ENCODE measurements around the gene POU3F2.

The POU3F2 gene

DNA sequence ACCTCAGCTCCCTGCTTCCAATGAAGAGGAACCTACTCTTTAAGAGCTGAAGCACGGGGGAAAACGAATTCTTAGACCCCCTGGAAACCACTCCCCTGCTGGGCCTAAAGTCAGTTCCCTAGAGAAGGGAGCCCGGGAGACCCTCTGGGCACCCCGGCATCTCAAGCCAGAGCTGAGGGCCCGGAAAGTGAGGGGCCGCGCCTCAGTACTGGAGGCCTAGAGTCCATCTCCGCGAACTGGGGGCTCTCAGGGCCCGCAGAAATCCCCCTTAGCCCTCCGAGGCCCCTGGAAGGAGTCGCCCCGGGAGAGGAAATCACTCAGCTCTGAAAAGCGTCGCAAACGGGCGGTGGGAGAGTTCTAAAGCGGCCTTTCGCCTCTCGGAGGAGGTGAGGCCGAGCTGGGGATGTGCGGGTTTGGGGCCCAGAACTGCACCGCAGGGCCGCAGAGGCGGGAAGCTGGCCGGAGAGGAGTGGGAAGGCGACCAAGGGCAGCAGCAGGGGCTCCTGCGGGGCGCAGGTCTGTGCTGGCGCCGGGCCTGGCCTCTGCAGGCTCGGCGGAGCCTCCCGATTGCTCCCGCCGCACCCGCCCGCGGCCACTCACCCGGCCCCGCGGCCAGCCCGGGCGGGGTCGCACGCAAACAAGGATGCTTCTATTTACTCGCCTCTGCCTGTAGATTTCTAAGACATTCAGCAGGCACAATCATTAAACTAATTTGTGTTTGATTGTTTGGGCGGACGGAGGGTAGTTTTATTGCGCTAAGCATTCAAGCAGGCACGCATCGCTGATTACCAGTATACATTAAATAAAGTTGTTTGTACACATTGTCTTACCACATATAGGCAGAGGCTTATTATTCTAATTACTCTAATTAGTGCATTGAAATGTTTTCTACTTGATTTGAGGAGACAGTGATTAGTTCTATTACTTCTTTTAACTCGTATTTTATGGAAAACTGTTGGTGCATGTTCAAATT lies 9.2 kb downstream of the POU3F2 start:
- no peaks in the 10 kb centered on the region for H3K4me1 ChIP-seq (ENCODE audit: low read length)
- TF ChIP-seq EZH2 (optimal IDR thresholded peaks at IDR 0.05; ENCODE audit: low read depth, low read length) (no peak), EZH2phosphoT487 (IDR thresholded peaks at IDR 0.05; ENCODE audit: low read length) (no peak)
- H3K36me3 ChIP-seq (replicated peaks; ENCODE audit: insufficient read depth, low read length), result no peaks in the 10 kb centered on the region
- no peaks in the 10 kb centered on the region for H3K9me3 ChIP-seq (replicated peaks; ENCODE audit: insufficient read depth, low read length)
- no peaks in the 10 kb centered on the region for H3K27me3 ChIP-seq (replicated peaks; ENCODE audit: insufficient read depth, low read length)
- H3K27ac ChIP-seq (ENCODE audit: low read length), result no peak overlapping the region
- DNase-seq, result no peak
- no peak overlapping the region for H3K4me3 ChIP-seq (ENCODE audit: low read length)
- no peak overlapping the region for H2AFZ ChIP-seq (ENCODE audit: low read length)
- no peak overlapping the region for H3K4me2 ChIP-seq (ENCODE audit: low read depth, low read length)
- H3K79me2 ChIP-seq (ENCODE audit: low read length), result no peaks in the 10 kb centered on the region
- H3K9ac ChIP-seq (ENCODE audit: low read length), result no peak overlapping the region
- H3K9me2 ChIP-seq (replicated peaks; ENCODE audit: insufficient read depth, low read length), result no peaks in the 10 kb centered on the region
- no peaks in the 10 kb centered on the region for H4K20me1 ChIP-seq (ENCODE audit: insufficient read depth, low read length)
- H3F3A ChIP-seq (ENCODE audit: insufficient read depth, low read length), result no peaks in the 10 kb centered on the region

DNA sequence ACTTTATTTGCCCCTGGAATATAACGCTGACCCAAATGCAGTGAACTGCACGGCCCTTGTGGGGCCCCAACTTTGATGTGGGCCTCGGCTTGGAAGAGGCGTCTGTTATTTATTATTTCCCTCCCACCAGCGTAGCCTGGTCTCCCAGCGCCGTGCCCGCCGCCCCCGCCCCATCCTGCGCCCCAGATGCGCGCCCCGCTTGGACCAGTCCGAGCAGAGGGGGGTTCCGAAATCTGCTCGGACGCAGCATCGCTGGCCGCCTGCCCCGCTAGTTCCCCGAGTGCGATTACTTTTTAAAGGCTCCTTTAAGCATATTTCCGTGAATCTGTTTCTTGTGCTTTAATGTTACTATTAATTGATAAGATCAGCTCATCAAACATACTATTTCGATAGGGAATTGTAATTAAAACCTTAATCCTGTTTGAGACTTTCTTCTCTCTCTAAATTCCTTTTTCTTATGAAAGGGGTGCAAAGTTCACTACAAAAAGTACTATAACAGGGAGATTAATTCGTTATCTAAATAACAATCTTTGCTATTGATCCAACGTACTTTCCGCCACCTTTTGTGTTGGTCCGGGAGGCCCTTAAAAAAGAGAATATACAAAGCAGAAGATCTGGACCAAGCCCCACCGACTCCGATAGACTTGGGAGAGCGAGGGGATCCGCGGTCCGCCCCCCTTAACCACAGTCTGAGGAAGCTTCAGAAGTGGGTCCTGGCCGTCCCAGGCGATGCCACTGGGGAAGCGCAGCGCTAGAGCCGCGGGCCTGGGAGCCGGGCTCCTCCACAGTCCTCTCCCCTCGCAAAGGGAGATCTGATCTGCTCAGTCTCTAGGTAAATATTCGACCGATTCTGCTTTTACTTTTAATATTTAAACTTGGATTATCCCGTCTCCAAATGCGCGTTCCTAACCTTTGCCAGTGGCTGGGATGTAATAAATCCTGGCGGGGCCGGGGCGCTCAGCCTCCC lies 10.2 kb downstream of the POU3F2 start:
- peak overlapping the region; percentile 90 for H3K4me2 ChIP-seq (ENCODE audit: low read depth, low read length)
- DNase-seq, result no peak
- no peaks in the 10 kb centered on the region for H3K4me1 ChIP-seq (ENCODE audit: low read length)
- no peaks in the 10 kb centered on the region for H4K20me1 ChIP-seq (ENCODE audit: insufficient read depth, low read length)
- no peaks in the 10 kb centered on the region for H3F3A ChIP-seq (ENCODE audit: insufficient read depth, low read length)
- H3K9ac ChIP-seq (ENCODE audit: low read length), result no peak overlapping the region
- H3K79me2 ChIP-seq (ENCODE audit: low read length), result no peaks in the 10 kb centered on the region
- H3K9me2 ChIP-seq (replicated peaks; ENCODE audit: insufficient read depth, low read length), result no peaks in the 10 kb centered on the region
- TF ChIP-seq EZH2 (optimal IDR thresholded peaks at IDR 0.05; ENCODE audit: low read depth, low read length), result no peak
- TF ChIP-seq EZH2phosphoT487 (IDR thresholded peaks at IDR 0.05; ENCODE audit: low read length), result no peak
- TF ChIP-seq, protein P1, sequence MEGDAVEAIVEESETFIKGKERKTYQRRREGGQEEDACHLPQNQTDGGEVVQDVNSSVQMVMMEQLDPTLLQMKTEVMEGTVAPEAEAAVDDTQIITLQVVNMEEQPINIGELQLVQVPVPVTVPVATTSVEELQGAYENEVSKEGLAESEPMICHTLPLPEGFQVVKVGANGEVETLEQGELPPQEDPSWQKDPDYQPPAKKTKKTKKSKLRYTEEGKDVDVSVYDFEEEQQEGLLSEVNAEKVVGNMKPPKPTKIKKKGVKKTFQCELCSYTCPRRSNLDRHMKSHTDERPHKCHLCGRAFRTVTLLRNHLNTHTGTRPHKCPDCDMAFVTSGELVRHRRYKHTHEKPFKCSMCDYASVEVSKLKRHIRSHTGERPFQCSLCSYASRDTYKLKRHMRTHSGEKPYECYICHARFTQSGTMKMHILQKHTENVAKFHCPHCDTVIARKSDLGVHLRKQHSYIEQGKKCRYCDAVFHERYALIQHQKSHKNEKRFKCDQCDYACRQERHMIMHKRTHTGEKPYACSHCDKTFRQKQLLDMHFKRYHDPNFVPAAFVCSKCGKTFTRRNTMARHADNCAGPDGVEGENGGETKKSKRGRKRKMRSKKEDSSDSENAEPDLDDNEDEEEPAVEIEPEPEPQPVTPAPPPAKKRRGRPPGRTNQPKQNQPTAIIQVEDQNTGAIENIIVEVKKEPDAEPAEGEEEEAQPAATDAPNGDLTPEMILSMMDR (IDR thresholded peaks at IDR 0.05; ENCODE audit: low read length), result no peak
- H3K27ac ChIP-seq (ENCODE audit: low read length), result no peak overlapping the region
- no peaks in the 10 kb centered on the region for H3K36me3 ChIP-seq (replicated peaks; ENCODE audit: insufficient read depth, low read length)
- peak overlapping the region; percentile 52 for H3K4me3 ChIP-seq (ENCODE audit: low read length)
- no peaks in the 10 kb centered on the region for H3K27me3 ChIP-seq (replicated peaks; ENCODE audit: insufficient read depth, low read length)
- H2AFZ ChIP-seq (ENCODE audit: low read length), result no peak overlapping the region
- no peaks in the 10 kb centered on the region for H3K9me3 ChIP-seq (replicated peaks; ENCODE audit: insufficient read depth, low read length)

DNA sequence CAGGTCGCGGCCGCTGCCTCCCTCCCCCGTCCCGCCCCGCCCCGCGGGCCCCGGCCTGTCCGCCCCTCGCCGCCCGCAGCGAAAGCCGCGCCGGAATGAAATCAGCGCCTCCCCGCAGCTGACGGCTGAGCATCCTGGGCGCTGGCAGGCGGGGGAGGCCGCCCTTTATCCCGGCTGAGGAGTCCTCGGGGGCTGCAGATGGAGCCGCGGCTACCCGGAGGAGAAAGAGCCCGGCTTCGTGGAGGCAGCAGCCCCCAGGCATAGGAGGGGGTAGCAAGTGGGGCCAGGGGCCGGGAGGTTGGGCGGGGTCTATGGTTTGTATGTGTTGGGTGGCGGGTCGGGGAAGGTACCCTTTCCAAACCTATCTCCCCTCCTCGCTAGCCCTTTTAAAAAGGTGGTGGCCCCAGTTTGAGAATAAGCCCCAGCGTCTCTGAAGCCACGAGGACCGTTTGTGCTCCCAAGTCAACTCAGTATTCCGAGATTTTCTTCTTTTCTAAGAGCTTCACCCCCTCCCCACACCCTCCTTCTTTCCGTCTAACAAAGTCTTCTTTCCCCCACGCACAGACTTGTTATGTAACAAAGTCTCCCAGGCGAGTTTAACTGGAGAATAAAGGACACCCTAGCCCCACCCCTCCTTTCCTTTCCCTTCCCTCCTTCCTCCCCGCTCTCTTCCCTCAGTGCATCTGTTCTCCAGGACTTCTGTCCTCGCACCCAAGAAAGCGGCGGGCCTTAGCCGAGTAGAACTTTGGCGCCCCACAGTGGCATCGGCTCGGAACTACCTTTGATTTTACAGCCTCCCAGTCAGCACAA lies 11.0 kb downstream of the POU3F2 start:
- no peaks in the 10 kb centered on the region for H3F3A ChIP-seq (ENCODE audit: insufficient read depth, low read length)
- H3K4me2 ChIP-seq (ENCODE audit: low read depth, low read length), result peak overlapping the region; percentile 90
- H3K79me2 ChIP-seq (ENCODE audit: low read length), result no peaks in the 10 kb centered on the region
- no peaks in the 10 kb centered on the region for H3K9me3 ChIP-seq (replicated peaks; ENCODE audit: insufficient read depth, low read length)
- no peaks in the 10 kb centered on the region for H4K20me1 ChIP-seq (ENCODE audit: insufficient read depth, low read length)
- H3K4me3 ChIP-seq (ENCODE audit: low read length), result peak overlapping the region; percentile 52
- no peaks in the 10 kb centered on the region for H3K27me3 ChIP-seq (replicated peaks; ENCODE audit: insufficient read depth, low read length)
- no peak overlapping the region for H3K9ac ChIP-seq (ENCODE audit: low read length)
- no peaks in the 10 kb centered on the region for H3K9me2 ChIP-seq (replicated peaks; ENCODE audit: insufficient read depth, low read length)
- no peak overlapping the region for H3K27ac ChIP-seq (ENCODE audit: low read length)
- no peaks in the 10 kb centered on the region for H3K36me3 ChIP-seq (replicated peaks; ENCODE audit: insufficient read depth, low read length)
- DNase-seq, result peak; percentile 67
- TF ChIP-seq EZH2 (optimal IDR thresholded peaks at IDR 0.05; ENCODE audit: low read depth, low read length), result no peak
- TF ChIP-seq, protein P1 (IDR thresholded peaks at IDR 0.05; ENCODE audit: low read length), result peak; percentile 87
- peak overlapping the region; percentile 54; the same call in 1 of the 2 replicates for H2AFZ ChIP-seq (ENCODE audit: low read length)
- no peaks in the 10 kb centered on the region for H3K4me1 ChIP-seq (ENCODE audit: low read length)

Data from MM.1S (cell line).